ENCODE results near the gene KRT34. TPM values are rescaled to one million over a fixed set of nuclear protein-coding genes. Genes with fewer than 3 reads are reported as not detected.
"Not testable (repeated sequence)": the region's sequence is repeated elsewhere in the genome, so short reads cannot be mapped to it uniquely, and the experiment has no call there.

Gene KRT34
- polyA plus RNA-seq, 4 donors, result not detected

DNA sequence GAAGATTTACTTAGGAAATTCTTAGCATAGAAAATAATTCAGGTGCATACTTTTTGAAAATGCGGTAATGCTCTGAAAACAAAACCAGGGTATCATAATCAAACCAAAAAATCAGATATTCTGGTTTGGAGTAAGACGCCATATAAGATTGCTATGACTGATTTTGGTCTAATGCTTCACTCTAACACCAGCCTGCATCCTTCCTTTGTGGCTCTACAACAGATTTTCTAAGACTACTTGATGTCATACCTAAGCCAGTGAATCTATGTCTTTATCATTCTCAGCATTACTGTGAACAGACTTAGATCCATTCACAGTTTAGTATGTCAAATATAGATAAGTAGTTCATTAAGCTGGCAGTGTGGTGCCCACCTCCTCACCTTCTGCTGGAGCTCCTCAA lies 13.1 kb downstream of the KRT34 start:
- DNase-seq (ENCODE audit: low read depth in 4 of 4, low spot score in 2 of 4), result no peak

- DNase-seq (ENCODE audit: low read depth in 4 of 4, low spot score in 2 of 4), result no peak
Observed at GRCh38 chr17:41367426-41368075, 14.6 kb downstream of the KRT34 start.

GRCh38 chr17:41366070-41366469 lies 16.0 kb downstream of the KRT34 start:
- DNase-seq (ENCODE audit: low read depth in 4 of 4, low spot score in 2 of 4), result no peak

- DNase-seq (ENCODE audit: low read depth in 4 of 4, low spot score in 2 of 4), result no peak
Observed at GRCh38 chr17:41363881-41364280, 18.2 kb downstream of the KRT34 start.

GRCh38 chr17:41360296-41360995 lies 21.7 kb downstream of the KRT34 start:
- DNase-seq (ENCODE audit: low read depth in 4 of 4, low spot score in 2 of 4), result no peak

GRCh38 chr17:41354536-41354935 lies 27.6 kb downstream of the KRT34 start:
- DNase-seq (ENCODE audit: low read depth in 4 of 4, low spot score in 2 of 4), result no peak

GRCh38 chr17:41352597-41353366 lies 29.3 kb downstream of the KRT34 start:
- DNase-seq (ENCODE audit: low read depth in 4 of 4, low spot score in 2 of 4), result no peak

- no peak for DNase-seq (ENCODE audit: low read depth in 4 of 4, low spot score in 2 of 4)
Observed at GRCh38 chr17:41351177-41351576, 30.9 kb downstream of the KRT34 start.

DNA sequence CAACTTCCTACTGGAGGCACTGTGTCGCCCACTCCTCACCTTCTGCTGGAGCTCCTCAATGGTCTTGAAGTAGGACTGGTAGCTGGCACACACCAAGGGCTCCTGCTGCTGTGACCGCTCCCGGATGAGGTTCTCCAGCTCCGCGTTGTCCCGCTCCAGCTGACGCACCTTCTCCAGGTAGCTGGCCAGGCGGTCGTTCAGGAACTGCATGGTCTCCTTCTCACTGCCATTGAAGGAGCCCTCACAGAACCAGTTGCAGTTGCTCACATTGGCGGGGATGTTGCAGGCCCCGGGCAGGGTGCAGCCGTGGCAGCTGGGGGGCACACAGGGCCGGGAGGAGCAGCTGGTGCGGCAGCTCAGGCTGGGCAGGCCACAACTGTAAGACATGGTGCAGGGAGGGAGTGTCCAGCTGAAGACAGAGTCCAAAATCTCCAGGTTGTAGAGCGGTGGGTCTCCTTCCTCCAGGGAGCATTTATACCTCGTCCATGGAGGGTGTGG lies 31.7 kb downstream of the KRT34 start, which contains the start of gene KRT33A:
TSS of gene KRT33A (minus strand) at position 448 of the 498 bp plus-strand sequence. CDS start at position 387, 61 bp downstream.
- not testable (repeated sequence) for DNase-seq (ENCODE audit: low read depth in 4 of 4, low spot score in 2 of 4)

DNA sequence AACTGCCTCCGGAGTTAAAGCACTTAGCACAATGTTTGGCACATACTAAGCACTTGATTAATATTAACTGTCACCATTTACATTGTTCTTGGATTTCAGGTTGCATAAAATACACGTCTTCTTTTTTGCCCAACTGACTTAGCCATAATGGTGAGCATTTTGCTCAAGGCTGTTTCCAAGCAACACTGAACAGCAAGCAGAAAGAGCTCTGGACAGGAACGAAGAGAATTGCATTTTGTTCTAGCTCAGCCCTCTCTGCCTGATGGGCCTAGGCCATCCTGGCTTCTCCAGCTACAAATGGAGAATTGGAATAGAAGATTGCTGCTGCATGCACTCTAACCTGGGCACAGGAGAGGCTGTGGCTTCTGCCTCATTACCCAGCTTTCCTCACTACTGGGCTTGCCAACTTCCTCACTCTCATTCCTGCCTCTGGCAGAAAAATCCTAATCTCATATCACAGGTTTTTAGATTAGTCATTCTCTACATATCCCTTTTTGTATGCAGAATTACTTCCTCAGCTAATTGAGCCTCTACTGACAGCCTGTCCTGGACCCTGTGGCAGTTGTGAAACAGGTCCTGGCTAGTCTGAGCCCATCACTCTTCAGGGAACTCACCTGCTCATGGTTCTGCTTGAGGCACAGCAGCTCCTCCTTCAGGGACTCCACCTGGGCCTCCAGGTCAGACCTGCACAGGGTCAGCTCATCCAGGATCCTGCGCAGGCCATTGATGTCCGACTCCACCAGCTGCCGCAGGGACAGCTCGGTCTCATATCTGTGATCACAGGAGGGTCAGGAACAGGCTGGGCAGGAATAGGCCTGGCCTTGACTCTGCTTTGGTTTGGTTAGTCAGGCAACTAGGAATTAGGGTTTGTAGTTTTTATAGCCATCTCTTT lies 34.0 kb downstream of the KRT34 start:
- DNase-seq (ENCODE audit: low read depth in 4 of 4, low spot score in 2 of 4), result no peak

GRCh38 chr17:41346421-41346820 lies 35.7 kb downstream of the KRT34 start:
- not testable (repeated sequence) for DNase-seq (ENCODE audit: low read depth in 4 of 4, low spot score in 2 of 4)

GRCh38 chr17:41345992-41346391 lies 36.1 kb downstream of the KRT34 start:
- DNase-seq (ENCODE audit: low read depth in 4 of 4, low spot score in 2 of 4), result no peak

GRCh38 chr17:41343029-41343428 lies 39.1 kb downstream of the KRT34 start:
- DNase-seq (ENCODE audit: low read depth in 4 of 4, low spot score in 2 of 4), result peak in 1 of 4 donors; percentile 36

DNA sequence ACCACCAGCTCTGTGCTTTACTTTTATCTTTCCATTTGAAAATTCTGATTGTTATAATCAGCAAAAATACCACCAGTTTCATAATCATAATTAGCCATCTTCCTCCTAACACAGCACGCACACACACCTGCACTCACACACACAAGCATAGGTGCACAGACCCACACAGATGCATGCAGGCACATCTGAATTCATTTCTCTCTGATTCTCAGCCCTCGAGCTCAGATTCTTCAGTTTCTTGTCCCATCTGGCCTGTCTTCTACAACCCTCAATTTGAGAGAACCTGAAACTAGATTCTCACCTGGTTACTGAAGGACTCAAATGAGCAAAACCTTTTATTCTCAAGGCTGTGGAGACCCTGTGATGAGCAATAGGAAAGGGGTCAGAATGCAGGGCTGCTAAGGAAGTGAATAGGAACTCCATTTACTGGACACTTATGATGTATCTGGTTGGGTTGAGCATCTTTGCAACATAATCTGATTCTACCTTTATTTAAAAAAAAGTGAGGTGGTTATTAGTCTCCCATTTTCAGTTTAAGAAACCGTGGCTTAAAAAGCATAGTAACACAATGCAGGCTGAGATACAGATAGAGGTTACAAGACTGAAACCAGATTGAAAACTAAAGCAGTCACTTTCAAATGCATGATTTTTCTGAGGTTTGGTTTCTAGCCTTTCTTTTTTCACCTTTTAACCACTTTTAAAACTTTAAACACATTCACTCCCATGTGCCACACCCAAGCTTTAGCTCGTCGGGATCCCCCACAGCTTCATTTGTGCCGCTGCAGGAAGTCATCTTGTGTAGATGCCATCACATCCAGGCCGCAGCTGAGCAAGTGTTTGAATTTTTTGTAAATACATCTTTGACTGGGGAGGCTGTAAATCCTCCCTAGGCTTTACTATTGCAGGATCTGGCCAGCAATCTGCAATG lies 40.9 kb downstream of the KRT34 start:
- no peak for DNase-seq (ENCODE audit: low read depth in 4 of 4, low spot score in 2 of 4)

GRCh38 chr17:41340494-41340893 lies 41.6 kb downstream of the KRT34 start:
- peak in 1 of 4 donors; percentile 50 for DNase-seq (ENCODE audit: low read depth in 4 of 4, low spot score in 2 of 4)

DNA sequence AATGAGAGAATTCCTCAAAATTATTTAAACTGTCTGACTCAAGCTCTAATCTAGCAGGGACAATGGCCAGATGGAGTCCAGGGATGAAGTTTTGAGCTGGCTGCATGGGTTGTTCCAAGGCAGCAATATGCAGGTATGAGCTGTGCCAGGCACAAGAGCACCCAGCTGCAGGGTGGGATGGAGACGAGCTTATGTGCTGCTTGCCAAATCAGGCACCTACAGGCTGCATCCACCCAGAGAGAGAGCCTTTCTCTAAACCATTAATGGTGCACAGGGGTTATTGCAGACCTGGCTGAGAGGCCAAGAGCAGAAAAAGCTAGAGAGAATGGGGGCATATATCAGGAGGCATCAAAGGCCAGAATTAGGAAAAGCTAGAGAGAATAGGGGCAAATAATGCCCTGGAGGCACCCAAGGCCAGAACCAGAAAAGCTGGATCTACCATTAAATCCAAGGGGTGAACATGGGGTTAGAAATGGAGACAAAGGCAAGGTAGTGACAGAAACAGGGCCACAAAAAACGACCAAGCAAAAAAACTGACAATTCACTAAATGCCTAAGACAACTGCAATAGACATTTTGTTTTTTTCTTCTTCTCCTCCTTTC lies 42.4 kb downstream of the KRT34 start:
- no peak for DNase-seq (ENCODE audit: low read depth in 4 of 4, low spot score in 2 of 4)

GRCh38 chr17:41338961-41339485 lies 43.1 kb downstream of the KRT34 start:
- no peak for DNase-seq (ENCODE audit: low read depth in 4 of 4, low spot score in 2 of 4)

- no peak for DNase-seq (ENCODE audit: low read depth in 4 of 4, low spot score in 2 of 4)
Observed at GRCh38 chr17:41335747-41336146, 46.4 kb downstream of the KRT34 start.
